NOMO-1 treated with dmso at 0.1 percent for 144 hours (cell line): ENCODE results near the gene CD46.
A peak's percentile ranks its signal among the peaks of the same experiment; 100 is the strongest.
"Not testable (repeated sequence)": the region's sequence is repeated elsewhere in the genome, so short reads cannot be mapped to it uniquely, and the experiment has no call there.

Experiments
- DNase-seq: peaks from one replicate; lab custom pipeline; 2025; ENCODE audit not compliant: unreplicated experiment; lab: John Stamatoyannopoulos, UW

CD46 gene

GRCh38 chr1:207751790-207752455, at the start of gene CD46:
Gene CD46, plus strand, starts transcription at chr1:207752054. Its CDS starts 159 bp downstream, at chr1:207752213.
- DNase-seq: peak; percentile 97

GRCh38 chr1:207702317-207702716, 49.5 kb upstream of the CD46 start:
- no peak for DNase-seq

GRCh38 chr1:207703712-207704111, 48.1 kb upstream of the CD46 start:
- DNase-seq: no peak

GRCh38 chr1:207708004-207708403, 43.9 kb upstream of the CD46 start:
- not testable (repeated sequence) for DNase-seq

GRCh38 chr1:207711285-207711684, 40.6 kb upstream of the CD46 start:
- no peak for DNase-seq

- not testable (repeated sequence) for DNase-seq
These were observed 39.2 kb upstream of the CD46 start for GRCh38 chr1:207712701-207713100.

GRCh38 chr1:207713529-207713928, 38.3 kb upstream of the CD46 start:
- DNase-seq: no peak

GRCh38 chr1:207719234-207719633, 32.6 kb upstream of the CD46 start:
- no peak for DNase-seq

- DNase-seq: not testable (repeated sequence)
These were observed 23.5 kb upstream of the CD46 start for GRCh38 chr1:207728200-207728858.

GRCh38 chr1:207737503-207738157, 14.2 kb upstream of the CD46 start:
- DNase-seq: not testable (repeated sequence)

- DNase-seq: not testable (repeated sequence)
These were observed 13.6 kb upstream of the CD46 start for GRCh38 chr1:207738158-207738659.

GRCh38 chr1:207740207-207740606, 11.6 kb upstream of the CD46 start:
- no peak for DNase-seq

- DNase-seq: peak; percentile 29
These were observed 8.9 kb upstream of the CD46 start for GRCh38 chr1:207742850-207743555.

GRCh38 chr1:207744000-207744534, 7.8 kb upstream of the CD46 start:
- no peak for DNase-seq

GRCh38 chr1:207745285-207745684, 6.6 kb upstream of the CD46 start:
- DNase-seq: no peak

GRCh38 chr1:207745839-207746767, 5.8 kb upstream of the CD46 start:
- DNase-seq: no peak

GRCh38 chr1:207747627-207748492, 4.0 kb upstream of the CD46 start:
- DNase-seq: no peak

- DNase-seq: peak; percentile 16
These were observed 2.9 kb upstream of the CD46 start for GRCh38 chr1:207748737-207749528.
